Adipocyte (in vitro differentiated cells): ENCODE results near the gene SHISA3.

Source experiments
- DNase-seq: peaks from one replicate; pipeline ENCODE4 v3.0.0-alpha.2; 2015; ENCODE audit warnings: low read depth
- H3K27me3 ChIP-seq: replicated peaks from 2 replicates; pipeline ENCODE4 v1.7.0; 2013; ENCODE audit warnings: mild to moderate bottlenecking, low read length, moderate library complexity; ENCODE audit not compliant: control insufficient read depth, insufficient read depth
- H3K36me3 ChIP-seq: 2 replicates; pipeline ENCODE4 v1.7.0; 2013; ENCODE audit warnings: low read length, mild to moderate bottlenecking, moderate library complexity; ENCODE audit not compliant: control insufficient read depth, insufficient read depth, severe bottlenecking
- H3K4me1 ChIP-seq: 2 replicates; pipeline ENCODE4 v1.7.0; 2013; ENCODE audit warnings: mild to moderate bottlenecking, low read length, moderate library complexity; ENCODE audit not compliant: control insufficient read depth, insufficient read depth
- H3K4me3 ChIP-seq: 2 replicates; pipeline ENCODE4 v1.7.0; 2013; ENCODE audit warnings: mild to moderate bottlenecking, low read length, moderate library complexity
- H3K9ac ChIP-seq: 2 replicates; pipeline ENCODE4 v1.7.0; 2013; ENCODE audit warnings: mild to moderate bottlenecking, low read length, moderate library complexity
- H3K9me3 ChIP-seq: 2 replicates; pipeline ENCODE4 v1.7.0; 2013; ENCODE audit warnings: mild to moderate bottlenecking, low read length, moderate library complexity; ENCODE audit not compliant: control insufficient read depth

The SHISA3 gene

DNA sequence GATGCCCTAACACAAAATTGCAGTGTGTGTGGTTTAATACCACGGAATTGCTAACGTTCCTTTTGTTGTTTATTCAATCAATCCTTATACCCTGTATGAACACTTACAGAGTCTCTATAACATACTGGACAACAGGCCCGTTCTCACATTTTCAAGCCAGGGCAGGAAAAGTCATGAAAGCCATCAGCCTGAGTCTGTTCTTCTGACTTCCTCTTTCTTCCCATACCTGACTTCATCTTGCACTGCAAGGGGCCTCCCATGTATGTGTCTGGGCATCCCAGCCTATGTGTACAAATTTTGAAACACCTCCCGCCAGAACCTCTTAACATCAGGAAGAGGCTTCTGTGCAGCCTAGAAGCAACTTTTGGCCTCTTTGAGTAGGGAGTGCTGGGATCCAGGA is 4.9 kb upstream of the SHISA3 start:
- H3K27me3 ChIP-seq = peaks cover 18% of the 10 kb centered on the region
- H3K4me1 ChIP-seq = peaks cover 21% of the 10 kb centered on the region

GRCh38 chr4:42395595-42395994 is 1.7 kb upstream of the SHISA3 start:
- H3K9me3 ChIP-seq = peaks cover 3% of the 10 kb centered on the region
- no peak overlapping the region for H3K4me3 ChIP-seq
- no peak for DNase-seq
- peaks cover 31% of the 10 kb centered on the region for H3K4me1 ChIP-seq
- no peak overlapping the region for H3K9ac ChIP-seq
- H3K27me3 ChIP-seq = peaks cover 28% of the 10 kb centered on the region
- no peaks in the 10 kb centered on the region for H3K36me3 ChIP-seq

More for the DNA sequence above, 4.9 kb upstream of the SHISA3 start:
- no peak for DNase-seq
- peaks cover 3% of the 10 kb centered on the region for H3K9me3 ChIP-seq
- no peak overlapping the region for H3K4me3 ChIP-seq
- H3K9ac ChIP-seq = no peak overlapping the region
- no peaks in the 10 kb centered on the region for H3K36me3 ChIP-seq

DNA sequence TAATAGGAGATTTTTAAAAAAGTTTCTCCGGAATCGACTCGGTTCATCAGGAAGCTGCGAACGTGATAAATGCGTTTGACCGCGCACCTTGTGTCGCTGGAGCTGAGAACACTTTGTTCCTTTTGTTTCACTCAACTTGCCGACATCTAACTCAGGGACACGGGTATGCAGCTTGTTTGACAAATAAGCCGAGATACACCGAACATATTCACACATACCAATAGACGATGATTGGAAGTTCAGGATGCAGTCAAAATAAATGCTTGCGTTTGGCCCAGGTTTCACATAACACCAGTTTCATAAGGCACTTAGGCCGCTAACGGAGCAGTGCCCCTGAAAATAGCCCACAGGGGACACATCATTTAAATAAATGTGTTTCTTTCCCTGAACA is 932 bp upstream of the SHISA3 start:
- Histone ChIP-seq H3K9me3 (peaks cover 3% of the 10 kb centered on the region), H3K4me3 (no peak overlapping the region), H3K4me1 (peaks cover 30% of the 10 kb centered on the region), H3K9ac (no peak overlapping the region), H3K36me3 (no peaks in the 10 kb centered on the region), H3K27me3 (peaks cover 27% of the 10 kb centered on the region)
- no peak for DNase-seq

- no peak for DNase-seq
- peaks cover 29% of the 10 kb centered on the region for H3K27me3 ChIP-seq
- no peaks in the 10 kb centered on the region for H3K36me3 ChIP-seq
Measured at GRCh38 chr4:42397635-42398170, 415 bp downstream of the SHISA3 start.

DNA sequence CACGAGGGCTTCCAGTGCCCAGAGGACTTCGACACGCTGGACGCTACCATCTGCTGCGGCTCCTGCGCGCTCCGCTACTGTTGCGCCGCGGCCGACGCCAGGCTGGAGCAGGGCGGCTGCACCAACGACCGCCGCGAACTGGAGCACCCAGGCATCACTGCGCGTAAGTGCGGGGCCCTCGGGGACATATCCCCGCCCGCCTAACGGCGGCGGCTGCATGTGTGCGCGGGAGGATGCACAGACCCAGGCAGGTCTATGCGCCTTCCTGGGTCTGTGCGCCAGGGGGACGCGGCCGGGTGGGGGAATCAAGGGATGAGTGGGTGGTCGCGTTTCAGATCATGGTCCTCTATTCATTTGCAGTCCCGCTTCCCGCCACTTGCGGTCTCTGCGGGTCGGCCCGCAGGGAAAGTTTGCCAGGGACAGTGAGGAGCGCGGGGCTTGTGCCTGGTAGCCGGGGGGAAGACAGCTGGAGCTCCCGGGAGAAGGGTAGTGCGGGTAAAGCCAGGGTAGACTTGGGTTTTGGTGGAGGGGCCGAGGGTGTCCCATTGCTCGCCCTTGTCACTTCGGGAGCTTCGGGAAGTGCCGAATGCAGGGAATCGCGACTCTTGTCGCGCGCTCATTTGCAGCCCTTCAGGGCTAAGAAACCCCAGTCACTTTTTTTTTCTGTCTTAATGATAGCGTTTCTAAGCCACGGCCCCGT is 1.0 kb downstream of the SHISA3 start:
- peak overlapping the region; percentile 29 for H3K9ac ChIP-seq
- peaks cover 32% of the 10 kb centered on the region for H3K27me3 ChIP-seq
- H3K36me3 ChIP-seq = no peaks in the 10 kb centered on the region
- DNase-seq = no peak
- H3K4me1 ChIP-seq = peaks cover 15% of the 10 kb centered on the region
- peak overlapping the region; percentile 74 for H3K4me3 ChIP-seq
- H3K9me3 ChIP-seq = peaks cover 3% of the 10 kb centered on the region

More at GRCh38 chr4:42397635-42398170, 415 bp downstream of the SHISA3 start:
- peak overlapping the region; percentile 74 for H3K4me3 ChIP-seq
- H3K9ac ChIP-seq = peak overlapping the region; percentile 25
- peaks cover 3% of the 10 kb centered on the region for H3K9me3 ChIP-seq
- peaks cover 16% of the 10 kb centered on the region for H3K4me1 ChIP-seq

- H3K9me3 ChIP-seq = peaks cover 3% of the 10 kb centered on the region
- peaks cover 32% of the 10 kb centered on the region for H3K27me3 ChIP-seq
- peak overlapping the region; percentile 74 for H3K4me3 ChIP-seq
- peaks cover 13% of the 10 kb centered on the region for H3K4me1 ChIP-seq
- H3K9ac ChIP-seq = no peak overlapping the region
- no peak for DNase-seq
- no peaks in the 10 kb centered on the region for H3K36me3 ChIP-seq
Measured at GRCh38 chr4:42398871-42399331, 1.6 kb downstream of the SHISA3 start.

DNA sequence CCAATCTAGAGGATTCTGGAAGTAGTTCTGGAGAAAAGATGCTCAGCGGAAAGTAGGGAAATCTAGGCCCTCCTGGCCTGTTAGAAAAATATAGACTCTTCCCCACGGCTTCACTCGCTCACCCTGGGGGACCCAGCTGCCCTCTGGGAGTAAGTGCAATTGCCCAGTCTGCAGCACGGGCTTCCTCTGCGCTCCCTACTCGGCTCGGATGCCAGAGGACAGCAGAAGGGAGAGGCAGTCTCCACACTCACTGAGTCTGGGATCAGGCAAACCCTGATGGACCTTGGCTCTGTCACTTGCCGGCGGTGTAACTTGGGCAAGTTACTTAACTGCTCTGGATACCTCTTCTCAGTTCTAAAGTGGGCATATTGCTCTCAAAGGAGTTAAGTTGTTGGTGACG is 2.1 kb downstream of the SHISA3 start:
- no peak overlapping the region for H3K9ac ChIP-seq
- H3K4me3 ChIP-seq = no peak overlapping the region
- DNase-seq = no peak
- peaks cover 13% of the 10 kb centered on the region for H3K4me1 ChIP-seq
- peaks cover 3% of the 10 kb centered on the region for H3K9me3 ChIP-seq
- no peaks in the 10 kb centered on the region for H3K36me3 ChIP-seq
- peaks cover 32% of the 10 kb centered on the region for H3K27me3 ChIP-seq

DNA sequence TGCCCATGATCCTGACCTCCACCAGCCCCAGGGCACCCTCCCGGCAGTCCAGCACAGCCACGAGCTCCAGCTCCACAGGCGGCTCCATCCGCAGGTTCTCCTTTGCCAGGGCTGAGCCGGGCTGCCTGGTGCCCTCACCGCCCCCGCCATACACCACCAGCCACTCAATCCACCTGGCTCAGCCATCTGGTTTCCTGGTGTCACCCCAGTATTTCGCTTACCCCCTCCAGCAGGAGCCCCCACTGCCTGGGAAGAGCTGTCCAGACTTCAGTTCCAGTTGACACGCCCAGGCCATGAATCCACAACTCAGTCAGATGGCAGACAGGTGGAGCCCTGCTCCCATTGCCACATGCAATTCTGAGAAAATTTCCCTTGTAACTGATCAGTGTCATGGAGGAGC is 3.9 kb downstream of the SHISA3 start:
- no peak for DNase-seq
- Histone ChIP-seq H3K4me3 (no peak overlapping the region), H3K36me3 (no peaks in the 10 kb centered on the region), H3K9me3 (peaks cover 3% of the 10 kb centered on the region), H3K27me3 (peaks cover 26% of the 10 kb centered on the region), H3K9ac (no peak overlapping the region), H3K4me1 (peaks cover 13% of the 10 kb centered on the region)

GRCh38 chr4:42404001-42404400 is 6.7 kb downstream of the SHISA3 start:
- H3K36me3 ChIP-seq = no peaks in the 10 kb centered on the region
- peaks cover 14% of the 10 kb centered on the region for H3K27me3 ChIP-seq
- H3K9ac ChIP-seq = no peak overlapping the region
- H3K4me3 ChIP-seq = no peak overlapping the region
- no peak for DNase-seq
- H3K9me3 ChIP-seq = no peaks in the 10 kb centered on the region
- H3K4me1 ChIP-seq = no peaks in the 10 kb centered on the region

DNA sequence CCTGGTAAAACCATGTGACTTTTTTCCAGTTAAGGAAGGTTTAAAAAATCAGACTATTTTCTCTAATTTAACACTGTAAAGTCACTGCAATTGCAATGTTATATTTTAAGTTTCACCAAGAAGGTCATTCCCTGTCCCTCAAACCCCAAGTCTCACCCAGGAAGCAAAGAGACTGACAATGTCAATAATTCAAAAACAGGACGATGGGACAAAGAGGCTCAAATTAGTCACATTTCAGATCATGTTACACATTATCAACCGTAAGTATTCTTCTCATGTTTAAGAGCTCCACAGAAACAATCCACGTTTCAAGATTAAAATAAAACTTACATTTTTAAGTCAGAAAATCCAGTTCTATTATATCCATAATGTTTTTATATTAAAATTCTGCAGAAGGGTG is 13.2 kb downstream of the SHISA3 start:
- Histone ChIP-seq H3K36me3 (no peaks in the 10 kb centered on the region), H3K4me3 (no peak overlapping the region), H3K27me3 (no peaks in the 10 kb centered on the region), H3K4me1 (peaks cover 17% of the 10 kb centered on the region), H3K9ac (no peak overlapping the region), H3K9me3 (no peaks in the 10 kb centered on the region)
- DNase-seq = no peak

DNA sequence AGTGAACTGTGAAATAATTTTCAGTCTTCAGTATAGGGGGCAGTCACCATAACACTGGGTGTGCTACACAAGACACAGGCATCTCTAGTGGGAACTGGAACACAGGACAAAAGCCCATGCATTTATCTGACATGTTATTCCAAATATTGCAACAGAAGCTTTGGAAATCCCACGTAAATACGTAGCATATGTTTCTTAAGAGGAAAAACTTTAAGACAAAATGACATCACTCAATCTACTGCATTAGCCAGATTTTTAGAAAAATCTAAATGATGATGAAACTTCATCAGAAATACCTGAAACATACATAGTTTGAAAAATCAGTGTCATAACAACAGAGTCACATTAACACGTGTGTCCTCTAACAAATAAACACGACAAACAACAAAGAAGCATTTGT is 14.5 kb downstream of the SHISA3 start:
- Histone ChIP-seq H3K9me3 (no peaks in the 10 kb centered on the region), H3K27me3 (no peaks in the 10 kb centered on the region), H3K4me1 (peaks cover 17% of the 10 kb centered on the region), H3K36me3 (no peaks in the 10 kb centered on the region), H3K9ac (peak overlapping the region; percentile 62), H3K4me3 (peak overlapping the region; percentile 61)
- peak; percentile 19 for DNase-seq
